NCI-H2196 (cell line): ENCODE results near the gene HS3ST6.
A peak's percentile ranks its signal among the peaks of the same experiment; 100 is the strongest.
"Not testable (repeated sequence)": the region's sequence is repeated elsewhere in the genome, so short reads cannot be mapped to it uniquely, and the experiment has no call there.

Experiments used
- DNase-seq: peaks from one replicate; lab custom pipeline; 2025; ENCODE audit not compliant: unreplicated experiment; lab: John Stamatoyannopoulos, UW

The HS3ST6 gene

GRCh38 chr16:1884155-1884760, 34.0 kb downstream of the HS3ST6 start:
- no peak for DNase-seq

DNA sequence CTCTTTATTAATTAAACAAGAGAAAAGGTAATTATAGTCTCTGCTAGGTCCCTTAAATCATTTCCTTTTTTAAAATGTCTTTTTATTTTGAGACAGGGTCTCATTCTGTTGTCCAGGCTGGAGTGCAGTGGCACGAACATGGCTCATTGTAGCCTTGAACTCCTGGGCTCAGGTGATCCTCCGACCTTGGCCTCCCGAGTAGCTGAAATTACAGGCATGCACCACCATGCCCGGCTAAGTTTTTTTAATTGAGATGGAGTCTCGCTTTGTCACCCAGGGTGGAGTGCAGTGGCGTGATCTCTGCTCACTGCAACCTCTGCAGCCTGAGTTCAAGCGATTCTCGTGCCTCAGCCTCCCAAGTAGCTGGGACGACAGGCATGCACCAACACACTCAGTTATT, 37.0 kb downstream of the HS3ST6 start:
- not testable (repeated sequence) for DNase-seq

GRCh38 chr16:1879477-1879876, 38.7 kb downstream of the HS3ST6 start:
- no peak for DNase-seq

DNA sequence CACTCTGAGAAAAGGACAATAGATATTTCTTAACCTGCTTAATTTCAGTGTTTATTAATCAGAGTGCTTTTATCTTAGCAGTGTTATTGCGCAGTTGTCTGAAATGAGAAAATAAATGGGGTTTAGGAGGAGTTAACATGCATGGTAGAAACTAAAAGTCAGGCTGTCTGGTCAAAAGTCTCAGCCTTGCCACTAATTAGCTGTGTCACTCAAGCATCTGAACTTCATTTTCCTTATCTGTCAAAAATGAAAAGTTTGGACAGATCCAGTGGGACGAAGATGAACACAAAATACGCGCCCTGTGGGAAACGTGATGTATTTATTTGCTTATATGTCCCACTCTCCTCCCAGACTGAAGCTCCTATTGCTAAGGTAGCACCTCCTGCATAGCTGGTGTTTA, 40.0 kb downstream of the HS3ST6 start:
- no peak for DNase-seq

- DNase-seq = peak; percentile 46
Observed at GRCh38 chr16:1877804-1878203, 40.4 kb downstream of the HS3ST6 start.

DNA sequence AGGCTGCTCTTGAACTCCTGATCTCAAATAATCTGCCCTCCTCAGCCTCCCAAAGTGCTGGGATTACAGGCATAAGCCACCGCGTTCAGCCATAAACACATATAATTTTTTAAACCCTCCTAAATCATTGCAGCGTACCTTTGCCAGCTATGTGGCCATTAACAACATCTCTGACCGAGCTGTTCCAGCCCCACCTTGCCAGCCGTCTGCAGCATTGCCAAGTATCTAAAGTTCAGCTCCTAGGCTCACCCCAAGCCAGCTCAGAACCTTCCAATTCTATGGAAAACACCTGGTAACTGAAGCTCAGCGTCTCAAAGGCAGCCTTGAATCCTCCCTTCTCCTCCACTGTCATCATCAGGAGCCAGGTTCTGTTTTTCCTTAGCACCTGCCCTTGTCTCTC, 41.1 kb downstream of the HS3ST6 start:
- no peak for DNase-seq

DNA sequence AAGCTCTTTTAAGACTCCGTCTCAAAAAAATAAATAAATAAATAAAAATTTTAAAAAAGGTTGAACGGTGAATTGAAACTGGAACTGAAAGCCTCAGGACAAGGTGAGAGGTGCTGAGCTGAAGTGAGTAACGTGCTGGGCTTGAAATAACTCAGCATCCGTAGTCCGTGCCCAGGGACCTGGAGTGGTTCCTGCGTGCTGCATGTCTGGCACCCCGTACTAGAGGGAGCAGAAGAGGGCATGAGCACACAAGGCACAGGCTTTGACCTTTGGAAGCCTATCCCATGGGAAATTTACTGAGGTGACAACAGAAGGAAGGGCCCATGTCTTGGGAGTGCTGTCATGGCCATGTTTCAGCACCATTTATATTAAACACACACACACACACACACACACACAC, 41.7 kb downstream of the HS3ST6 start:
- DNase-seq = no peak

DNA sequence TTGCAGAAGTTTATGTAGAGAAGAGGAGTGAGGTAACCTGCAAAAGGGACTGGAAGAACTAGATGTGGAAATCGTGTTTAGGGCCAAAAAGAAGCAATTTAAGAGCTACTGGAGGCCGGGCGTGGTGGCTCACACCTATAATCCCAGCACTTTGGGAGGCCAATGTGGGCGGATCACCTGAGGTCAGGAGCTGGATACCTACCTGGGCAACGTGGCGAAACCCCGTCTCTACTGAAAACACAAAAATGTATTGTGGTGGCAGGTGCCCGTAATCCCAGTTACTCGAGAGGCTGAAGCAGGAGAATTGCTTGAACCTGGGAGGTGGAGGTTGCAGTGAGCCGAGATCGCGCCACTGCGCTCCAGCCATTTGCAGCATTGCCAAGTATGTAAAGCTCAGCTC, 42.1 kb downstream of the HS3ST6 start:
- DNase-seq = not testable (repeated sequence)

DNA sequence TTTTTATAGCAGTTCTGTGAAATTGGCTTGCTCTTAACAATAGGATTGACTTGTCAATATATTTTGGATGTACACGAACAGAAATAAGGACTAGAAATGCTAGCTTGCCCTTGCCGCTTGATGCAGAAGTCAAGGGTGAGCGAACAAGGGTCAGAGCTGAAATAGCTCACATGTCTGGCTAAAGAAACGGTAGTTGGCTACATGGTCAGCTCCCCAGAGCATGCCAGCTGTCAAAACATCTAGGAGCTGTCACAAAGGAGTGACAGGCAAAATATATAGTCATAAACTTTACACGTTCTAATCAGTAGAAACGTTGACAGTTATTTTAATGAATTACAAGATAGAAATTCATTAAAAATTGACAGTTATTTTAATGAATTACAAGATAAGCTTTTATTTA, 43.4 kb downstream of the HS3ST6 start:
- DNase-seq = no peak

DNA sequence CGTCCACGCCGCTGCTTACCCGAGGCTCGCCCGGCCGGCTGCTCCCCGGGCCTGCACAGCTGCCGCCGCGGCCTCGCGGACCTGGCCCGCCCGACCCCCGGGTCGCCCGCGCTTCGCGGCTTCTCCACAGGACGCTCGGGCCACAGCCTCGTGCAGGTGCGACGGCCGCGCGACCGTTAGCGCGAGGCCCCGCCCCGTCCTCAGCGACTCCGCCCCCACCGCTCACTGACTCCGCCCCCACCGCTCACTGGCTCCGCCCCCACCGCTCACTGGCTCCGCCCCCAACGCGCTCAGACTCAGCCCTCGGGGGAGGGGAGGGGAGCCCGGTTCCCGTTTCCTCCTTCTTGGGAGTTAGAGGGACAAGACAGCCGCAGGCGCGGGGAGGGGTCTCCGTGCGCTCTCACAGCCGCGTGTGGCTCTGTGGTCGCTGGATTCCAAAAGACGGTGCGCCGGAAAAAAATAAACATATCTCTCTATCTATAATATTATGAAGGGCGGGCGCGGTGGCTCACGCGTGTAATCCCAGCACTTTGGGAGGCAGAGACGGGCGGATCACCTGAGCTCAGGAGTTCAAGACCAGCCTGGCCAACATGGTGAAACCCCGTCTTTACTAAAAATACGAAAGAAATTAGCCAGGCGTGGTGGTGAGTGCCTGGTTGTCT, 46.1 kb downstream of the HS3ST6 start, which contains the start of gene MEIOB:
Gene MEIOB (minus strand): TSS at position 191 of the 662 bp plus-strand sequence. CDS start 3,989 bp downstream, outside the sequence.
- DNase-seq = no peak

- DNase-seq = no peak
Observed at GRCh38 chr16:1870365-1871082, 47.7 kb downstream of the HS3ST6 start.

GRCh38 chr16:1865902-1866690, 52.1 kb downstream of the HS3ST6 start:
- DNase-seq = no peak

DNA sequence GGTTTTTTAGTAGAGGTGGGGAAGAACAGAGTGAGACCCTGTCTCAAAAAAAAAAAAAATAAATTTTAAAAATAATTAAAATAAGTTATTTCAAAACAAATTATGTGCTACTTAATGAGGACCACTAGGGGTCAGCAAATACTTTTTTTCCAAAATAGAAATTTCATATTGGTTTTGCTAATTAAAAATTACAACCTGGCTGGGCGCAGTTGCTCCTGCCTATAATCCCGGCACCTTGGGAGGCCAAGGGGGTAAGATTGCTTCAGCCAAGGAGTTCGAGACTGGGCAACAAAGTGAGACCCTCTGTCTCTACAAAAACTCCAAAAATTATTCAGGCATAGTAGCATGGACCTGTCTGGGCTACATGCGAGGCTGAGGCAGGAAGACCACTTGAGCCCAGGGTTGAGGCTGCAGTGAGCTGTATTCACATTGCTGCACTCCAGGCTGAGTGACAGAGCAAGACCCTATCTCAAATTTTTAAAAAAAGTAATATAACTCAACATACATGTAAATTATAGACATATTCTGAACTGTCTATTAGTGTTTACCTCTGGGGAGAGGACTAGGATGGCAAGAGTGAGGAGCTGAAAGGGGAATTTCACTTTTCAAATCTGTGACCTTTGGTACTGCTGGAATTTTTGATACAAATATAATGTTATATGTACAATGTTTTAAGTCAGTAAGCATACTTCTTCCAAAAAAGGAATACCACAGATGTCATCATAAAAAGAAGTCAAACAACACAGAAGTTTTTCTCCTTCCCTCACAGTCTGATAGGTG, 54.3 kb downstream of the HS3ST6 start:
- DNase-seq = peak; percentile 54

DNA sequence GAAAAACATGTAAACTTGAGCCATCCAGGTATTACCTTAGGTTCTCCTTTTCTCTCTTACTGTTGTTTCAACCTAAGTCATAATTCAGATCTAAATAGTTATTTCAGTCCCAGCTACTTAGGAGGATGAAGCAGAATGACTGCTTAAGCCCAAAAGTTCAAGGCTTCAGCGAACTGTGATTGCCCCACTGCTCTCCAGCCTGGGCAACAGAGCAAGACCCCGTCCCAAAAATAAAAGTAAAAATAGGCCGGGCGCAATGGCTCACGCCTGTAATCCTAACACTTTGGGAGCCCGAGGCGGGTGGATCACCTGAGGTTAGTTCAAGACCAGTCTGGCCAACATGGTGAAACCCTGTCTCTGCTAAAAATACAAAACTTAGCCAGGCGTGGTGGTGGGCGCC, 55.8 kb downstream of the HS3ST6 start:
- no peak for DNase-seq

DNA sequence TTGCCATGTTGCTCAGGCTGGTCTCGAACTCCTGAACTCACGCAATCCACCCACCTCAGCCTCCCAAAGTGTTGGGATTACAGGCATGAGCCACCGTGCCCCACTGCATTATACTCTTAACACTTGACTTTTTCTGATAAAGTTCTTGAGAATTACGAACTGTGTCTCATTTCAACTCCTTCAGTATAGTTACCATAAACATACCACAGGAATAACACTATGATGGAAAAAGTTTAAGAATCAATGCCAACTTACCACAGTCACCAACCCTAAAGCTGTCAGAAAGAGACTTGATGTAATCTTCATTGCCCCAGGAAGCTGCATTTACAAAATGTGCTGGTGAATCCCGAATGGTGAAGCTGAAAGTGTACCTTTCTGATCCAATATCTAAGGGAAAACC, 56.5 kb downstream of the HS3ST6 start:
- no peak for DNase-seq
